Thyroid gland (tissue), 4 donors: Measurements from ENCODE around the gene NUBP2. TPM values are rescaled to one million over a fixed set of nuclear protein-coding genes. Genes with fewer than 3 reads are reported as not detected.

ENCODE experiments used
- DNase-seq, 2 donors: peaks; one replicate each; pipeline ENCODE4 v3.0.0-alpha.2; 2019
- H3K27ac ChIP-seq, 3 donors: fragments of 200-600 bp; sonication (generic); 1 replicate in 2 of 3; 2 replicates in 1 of 3; pipeline ENCODE4 v1.5.1; 2016 to 2019; ENCODE audit warnings: mild to moderate bottlenecking in 1 of 3, moderate library complexity in 1 of 3
- H3K27me3 ChIP-seq: fragments of 200-600 bp; sonication (generic); one replicate; pipeline ENCODE4 v1.5.1; 2019
- H3K36me3 ChIP-seq, 2 donors: fragments of 200-600 bp; sonication (generic); one replicate each; pipeline ENCODE4 v1.5.1; 2016 to 2019
- H3K4me1 ChIP-seq, 2 donors: fragments of 200-600 bp; sonication (generic); one replicate each; pipeline ENCODE4 v1.5.1; 2017 to 2019
- H3K4me3 ChIP-seq, 3 donors: fragments of 200-600 bp; sonication (generic); replicated peaks in 1 of 3; 1 replicate in 2 of 3; 2 replicates in 1 of 3; pipeline ENCODE4 v1.5.1; 2016; ENCODE audit warnings: mild to moderate bottlenecking in 1 of 3
- H3K9me3 ChIP-seq: fragments of 200-600 bp; sonication (generic); one replicate; pipeline ENCODE4 v1.5.1; 2017
- CTCF ChIP-seq, 6 experiments: fragments of 200-600 bp in 3 of 6; fragments of 450-650 bp in 3 of 6; sonication (generic) in 3 of 6; IDR thresholded peaks; one replicate each; pipeline ENCODE4 v1.5.1; 2016 to 2019; ENCODE audit warnings: antibody characterized with exemption in 6 of 6, mild to moderate bottlenecking in 2 of 6, inconsistent platforms in 1 of 6, moderate library complexity in 1 of 6
- POLR2A ChIP-seq, 2 donors: fragments of 450-650 bp; IDR thresholded peaks; one replicate each; pipeline ENCODE4 v1.6.1; 2017; ENCODE audit warnings: antibody characterized with exemption in 2 of 2, mild to moderate bottlenecking in 2 of 2, moderate library complexity in 1 of 2
- WGBS, 2 donors: methylation state at CpG; one replicate each; pipeline ENCODE4 v1.1.5; 2017; 5-methylcytosine and 5-hydroxymethylcytosine counted together
- intact Hi-C: fragments of 100-400 bp; cut with DNase I; formaldehyde crosslinking; loops from one replicate; pipeline ENCODE4 v1.15.1; 2023
- total RNA-seq, 4 donors: library from RNA; depleted of rRNA; stranded (reverse); fragments of >200 nt; gene quantifications; one replicate each; pipeline ENCODE4 v1.2.3, GENCODE V29; 2016

Gene NUBP2
- total RNA-seq, 4 donors from 2014 or later = 47.3 to 122 (median 106) TPM

DNA sequence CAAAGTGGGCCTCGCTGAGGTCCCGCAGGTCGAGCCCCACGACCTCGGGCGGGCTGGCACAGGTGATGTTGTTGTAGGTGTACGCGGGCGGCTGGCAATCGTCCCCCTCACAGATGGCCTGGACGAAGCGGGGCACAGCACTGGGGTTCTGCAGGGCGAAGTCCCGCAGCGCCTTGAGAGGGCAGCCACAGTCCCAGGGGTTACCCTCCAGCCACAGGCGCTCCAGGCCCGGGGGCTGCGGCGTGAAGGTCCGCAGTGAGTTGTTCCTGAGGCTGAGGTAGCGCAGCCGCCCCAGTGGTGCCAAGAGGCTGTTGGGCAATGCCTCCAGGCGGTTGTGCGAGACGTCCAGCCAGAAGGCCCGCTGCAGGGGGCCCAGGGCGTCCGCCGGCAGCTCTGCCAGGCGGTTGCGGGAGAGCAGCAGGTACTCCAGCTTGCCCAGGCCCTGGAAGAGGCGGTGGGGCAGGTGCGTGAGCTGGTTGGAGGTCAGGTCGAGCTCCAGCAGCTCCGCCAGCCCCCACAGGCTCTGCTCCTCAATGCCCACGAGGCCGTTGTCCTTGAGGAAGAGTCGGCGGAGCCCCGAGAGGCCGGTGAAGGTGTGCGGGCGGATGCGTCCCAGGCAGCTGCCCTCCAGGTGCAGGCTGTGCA is 8.0 kb downstream of the NUBP2 start:
- DNase-seq = no peak
- Histone ChIP-seq H3K4me3 (no peak overlapping the region), H3K27me3 (no peaks in the 10 kb centered on the region), H3K4me1 (peaks cover 11 to 12% of the 10 kb centered on the region in 2 donors), H3K36me3 (peaks cover 17 to 21% of the 10 kb centered on the region in 2 donors), H3K9me3 (no peaks in the 10 kb centered on the region), H3K27ac (no peak overlapping the region)
- WGBS, 2 donors = 92% methylated on average over 42 of the region's 44 CpGs; no CpG with 5 or more reads in 1 of the 2 donors
- TF ChIP-seq POLR2A (IDR thresholded peaks at IDR 0.05) (no peak), CTCF (IDR thresholded peaks at IDR 0.05) (no peak)
- intact Hi-C loops = no loop called here

DNA sequence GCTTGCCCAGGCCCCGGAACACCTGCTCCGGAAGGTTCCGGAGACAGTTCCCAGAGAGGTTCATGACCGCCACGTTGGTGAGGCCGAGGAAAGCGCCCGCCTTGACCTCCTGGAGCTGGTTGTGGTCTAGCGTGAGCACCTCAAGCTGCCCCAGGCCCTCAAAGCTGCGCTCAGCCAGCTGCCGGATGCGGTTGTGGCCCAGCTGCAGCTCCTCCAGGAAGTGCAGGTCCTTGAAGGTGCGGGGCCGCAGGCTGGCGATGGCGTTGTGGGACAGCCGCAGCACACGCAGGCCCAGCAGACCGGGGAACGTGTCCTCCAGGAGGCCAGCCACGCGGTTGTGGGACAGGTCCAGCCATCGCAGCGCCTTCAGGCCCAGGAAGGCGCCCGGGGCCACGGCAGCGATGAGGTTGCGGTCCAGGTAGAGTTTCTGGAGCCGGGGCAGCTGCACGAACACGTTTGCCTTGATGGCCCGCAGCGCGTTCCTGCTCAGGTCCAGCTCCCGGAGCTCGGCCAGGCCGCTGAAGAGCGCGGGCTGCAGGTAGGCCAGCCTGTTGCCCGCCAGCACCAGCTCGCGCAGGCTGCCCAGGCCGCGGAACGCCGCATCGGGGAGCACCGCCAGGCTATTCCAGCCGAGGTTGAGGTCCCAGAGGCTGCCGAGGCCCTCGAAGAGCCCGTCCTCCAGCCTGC is 8.6 kb downstream of the NUBP2 start:
- no peaks in the 10 kb centered on the region for H3K27me3 ChIP-seq
- DNase-seq = no peak
- peaks cover 17 to 21% of the 10 kb centered on the region in 2 donors for H3K36me3 ChIP-seq
- H3K9me3 ChIP-seq = no peaks in the 10 kb centered on the region
- intact Hi-C loops = no loop called here
- H3K27ac ChIP-seq = no peak overlapping the region
- no peak overlapping the region for H3K4me3 ChIP-seq
- H3K4me1 ChIP-seq = peaks cover 11 to 12% of the 10 kb centered on the region in 2 donors
- TF ChIP-seq POLR2A (IDR thresholded peaks at IDR 0.05) = no peak
- 94 to 100% methylated on average over 5 to 19 of the region's 53 CpGs for WGBS, 2 donors

DNA sequence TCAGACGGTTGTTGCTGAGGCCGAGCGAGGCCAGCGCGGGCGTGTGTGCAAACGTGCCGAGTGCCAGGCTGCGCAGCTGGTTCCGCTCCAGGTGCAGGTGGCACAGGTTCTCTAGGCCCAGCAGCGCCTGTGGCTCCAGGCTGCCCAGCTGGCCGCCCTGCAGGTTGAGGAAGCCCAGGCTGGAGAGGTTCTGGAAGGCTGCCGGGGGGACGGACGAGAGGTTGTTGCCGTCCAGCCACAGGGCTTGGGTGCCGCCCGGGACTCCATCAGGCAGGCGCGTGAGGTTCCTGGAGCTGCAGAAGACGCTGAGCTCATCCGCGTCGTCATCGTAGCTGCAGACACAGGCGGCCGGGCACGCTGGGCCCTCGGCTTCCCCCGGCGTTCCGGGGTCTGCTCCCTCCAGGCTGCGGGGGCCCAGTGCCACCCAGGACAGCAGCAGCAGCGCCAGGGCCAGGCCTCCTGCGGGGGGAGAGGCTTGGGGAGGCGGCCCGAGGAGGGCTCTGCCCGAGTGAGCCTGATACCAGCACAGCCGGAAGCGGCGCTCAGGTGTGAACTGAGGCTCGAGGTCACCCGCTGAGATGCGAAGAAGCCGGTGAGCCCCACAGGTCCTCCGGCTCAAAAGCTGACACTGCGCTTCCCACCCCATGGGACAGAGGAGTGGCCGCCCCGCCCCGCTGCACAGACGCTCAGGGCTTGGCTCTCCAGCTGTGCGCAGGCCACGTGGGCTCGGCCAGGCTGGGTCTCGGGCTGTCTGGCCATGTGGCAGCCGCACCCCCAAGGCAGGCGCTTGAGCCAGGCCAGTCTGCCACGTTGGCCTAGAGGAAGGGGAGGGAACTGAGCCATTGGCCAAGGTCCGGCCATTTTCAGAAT is 9.4 kb downstream of the NUBP2 start:
- Histone ChIP-seq H3K27ac (no peak overlapping the region), H3K9me3 (no peaks in the 10 kb centered on the region), H3K4me3 (no peak overlapping the region), H3K4me1 (peaks cover 11 to 12% of the 10 kb centered on the region in 2 donors), H3K36me3 (peaks cover 15 to 17% of the 10 kb centered on the region in 2 donors), H3K27me3 (no peaks in the 10 kb centered on the region)
- intact Hi-C loops = no loop called here
- TF ChIP-seq POLR2A (IDR thresholded peaks at IDR 0.05) (no peak), CTCF (IDR thresholded peaks at IDR 0.05) (no peak)
- whole genome bisulfite sequencing, 2 donors = 87% methylated on average over 20 of the region's 59 CpGs; no CpG with 5 or more reads in 1 of the 2 donors
- DNase-seq = no peak

DNA sequence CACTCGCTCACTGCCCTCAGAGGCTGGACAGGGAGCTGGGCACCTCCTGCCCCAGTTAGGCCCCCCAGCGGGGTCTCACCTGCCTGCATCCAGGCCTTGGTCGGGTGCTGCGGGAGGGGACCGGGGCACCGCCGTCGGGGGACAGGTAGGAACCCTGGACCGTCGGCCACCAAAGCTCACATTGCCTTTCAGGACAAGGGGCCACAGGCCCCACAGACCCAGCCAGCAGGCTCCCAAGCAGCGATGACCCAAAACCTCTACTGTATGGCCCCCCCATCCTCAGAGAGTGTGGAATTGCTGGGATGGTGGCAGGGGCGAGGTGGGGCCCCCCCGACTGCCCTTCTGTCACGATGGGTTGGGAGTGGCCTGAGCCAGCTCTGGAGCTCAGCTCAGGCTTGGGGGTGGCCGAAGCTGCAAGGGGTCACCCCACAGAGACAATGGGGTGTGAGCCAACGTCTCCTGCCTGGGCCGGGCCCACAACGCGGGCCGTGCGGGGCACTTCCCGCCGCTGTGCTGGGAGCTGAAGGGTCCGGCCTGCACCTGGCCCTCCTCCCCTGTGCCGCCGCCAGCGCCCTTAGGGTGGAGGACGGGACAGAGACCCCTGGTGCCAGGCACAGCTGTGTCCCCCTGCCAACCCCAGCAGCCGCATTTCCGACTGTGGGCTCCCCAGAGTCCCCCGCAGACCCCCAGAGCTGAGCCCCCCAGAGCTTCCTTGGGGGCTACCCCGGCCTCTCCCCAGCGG is 10.2 kb downstream of the NUBP2 start:
- no peak overlapping the region for H3K27ac ChIP-seq
- peaks cover 12 to 15% of the 10 kb centered on the region in 2 donors for H3K36me3 ChIP-seq
- no peaks in the 10 kb centered on the region for H3K9me3 ChIP-seq
- no peaks in the 10 kb centered on the region for H3K27me3 ChIP-seq
- H3K4me1 ChIP-seq = peaks cover 11 to 12% of the 10 kb centered on the region in 2 donors
- intact Hi-C loops = no loop called here
- 82 to 93% methylated on average over 2 to 11 of the region's 33 CpGs for WGBS, 2 donors
- H3K4me3 ChIP-seq = no peak overlapping the region
- TF ChIP-seq POLR2A (IDR thresholded peaks at IDR 0.05) = no peak
- TF ChIP-seq CTCF (IDR thresholded peaks at IDR 0.05) = no peak
- DNase-seq = no peak
